Measurements from ENCODE around the gene VAT1. TPM values are rescaled to one million over a fixed set of nuclear protein-coding genes. Genes with fewer than 3 reads are reported as not detected.
"Not testable (repeated sequence)": the region's sequence is repeated elsewhere in the genome, so short reads cannot be mapped to it uniquely, and the experiment has no call there.

The VAT1 gene
- total RNA-seq, 1 experiment from 2014 or later, result 297 TPM

- DNase-seq (ENCODE audit: low read depth), result not testable (repeated sequence)
These were observed 46.5 kb downstream of the VAT1 start for GRCh38 chr17:42975701-42976100.

- DNase-seq (ENCODE audit: low read depth), result no peak
These were observed 46.9 kb downstream of the VAT1 start for GRCh38 chr17:42975265-42975664.

GRCh38 chr17:42973323-42973722 lies 48.9 kb downstream of the VAT1 start:
- not testable (repeated sequence) for DNase-seq (ENCODE audit: low read depth)

GRCh38 chr17:42971589-42971988 lies 50.6 kb downstream of the VAT1 start:
- DNase-seq (ENCODE audit: low read depth), result no peak

- peak; percentile 22 for DNase-seq (ENCODE audit: low read depth)
These were observed 53.1 kb downstream of the VAT1 start for GRCh38 chr17:42969001-42969581.

- no peak for DNase-seq (ENCODE audit: low read depth)
These were observed 54.3 kb downstream of the VAT1 start for GRCh38 chr17:42967925-42968324.

Other genes with a start within 250 kb of the VAT1 start
- gene VPS25, start 248.9 kb downstream of the VAT1 start, total RNA-seq (2014; rRNA removed), result 67.5 and 71.0 TPM in 2 replicates
- gene WNK4, start 241.8 kb downstream of the VAT1 start, total RNA-seq (2014; rRNA removed), result not detected in 2 replicates
- 77.6 and 84.1 TPM in 2 replicates for gene COA3, start 223.7 kb downstream of the VAT1 start, total RNA-seq (2014; rRNA removed)
- 0.13 TPM in 1 of 2 replicates, not detected in the other for gene CNTD1, start 223.5 kb downstream of the VAT1 start, total RNA-seq (2014; rRNA removed)
- 85.5 and 89.4 TPM in 2 replicates for gene BECN1, start 198.1 kb downstream of the VAT1 start, total RNA-seq (2014; rRNA removed)
- 160 and 172 TPM in 2 replicates for gene PSME3, start 189.0 kb downstream of the VAT1 start, total RNA-seq (2014; rRNA removed)
- gene AOC2, start 177.8 kb downstream of the VAT1 start, total RNA-seq (2014; rRNA removed), result 0.11 and 0.45 TPM in 2 replicates
- gene AOC3, start 171.2 kb downstream of the VAT1 start, total RNA-seq (2014; rRNA removed), result 0.17 TPM in 1 of 2 replicates, not detected in the other
- gene G6PC1, start 121.6 kb downstream of the VAT1 start, total RNA-seq (2014; rRNA removed), result not detected in 2 replicates
- 20.5 and 25.0 TPM in 2 replicates for gene AARSD1, start 57.9 kb downstream of the VAT1 start, total RNA-seq (2014; rRNA removed)
- 2.4 and 5.5 TPM in 2 replicates for gene PTGES3L, start 42.3 kb downstream of the VAT1 start, total RNA-seq (2014; rRNA removed)
- 9.4 and 9.6 TPM in 2 replicates for gene RUNDC1, start 41.8 kb downstream of the VAT1 start, total RNA-seq (2014; rRNA removed)
- 676 and 967 TPM in 2 replicates for gene RPL27, start 24.0 kb downstream of the VAT1 start, total RNA-seq (2014; rRNA removed)
- gene IFI35, start 15.6 kb downstream of the VAT1 start, total RNA-seq (2014; rRNA removed), result 12.6 and 26.3 TPM in 2 replicates
- gene RND2, start 2.8 kb upstream of the VAT1 start, total RNA-seq (2014; rRNA removed), result 0.06 TPM in 1 of 2 replicates, not detected in the other
- 41.6 and 52.5 TPM in 2 replicates for gene BRCA1, start 103.0 kb upstream of the VAT1 start, total RNA-seq (2014; rRNA removed)
- gene NBR1, start 148.8 kb upstream of the VAT1 start, total RNA-seq (2014; rRNA removed), result 65.2 and 72.0 TPM in 2 replicates
- gene TMEM106A, start 189.5 kb upstream of the VAT1 start, total RNA-seq (2014; rRNA removed), result 2.7 and 5.0 TPM in 2 replicates
- gene CCDC200, start 206.2 kb upstream of the VAT1 start, total RNA-seq (2014; rRNA removed), result not detected in 2 replicates
- not detected in 2 replicates for gene RNU2-1, start 211.6 kb upstream of the VAT1 start, total RNA-seq (2014; rRNA removed)

Measured in LHCN-M2 (cell line).